GM19467 (cell line): Measurements from ENCODE around the gene PLCL2.
A peak's percentile ranks its signal among the peaks of the same experiment; 100 is the strongest.

ENCODE experiments used
- ATAC-seq: cut with Tn5 transposase; IDR thresholded peaks from one replicate; pipeline ENCODE4 v1.9.1; 2021; ENCODE audit warnings: mild to moderate bottlenecking, moderate library complexity; ENCODE audit not compliant: unreplicated experiment

PLCL2 gene

GRCh38 chr3:16888785-16889607 lies 4.2 kb downstream of the PLCL2 start:
- peak; percentile 34 for ATAC-seq

GRCh38 chr3:16890597-16891333 lies 6.0 kb downstream of the PLCL2 start:
- no peak for ATAC-seq

- no peak for ATAC-seq
Observed at GRCh38 chr3:16893618-16894200, 9.0 kb downstream of the PLCL2 start.

- no peak for ATAC-seq
Observed at GRCh38 chr3:16896094-16896627, 11.4 kb downstream of the PLCL2 start.

GRCh38 chr3:16896820-16897219 lies 12.1 kb downstream of the PLCL2 start:
- no peak for ATAC-seq

- ATAC-seq: peak; percentile 73
Observed at GRCh38 chr3:16897254-16897926, 12.6 kb downstream of the PLCL2 start.

- ATAC-seq: no peak
Observed at GRCh38 chr3:16898595-16899395, 14.0 kb downstream of the PLCL2 start.

GRCh38 chr3:16899919-16900318 lies 15.2 kb downstream of the PLCL2 start:
- no peak for ATAC-seq

GRCh38 chr3:16900779-16901440 lies 16.2 kb downstream of the PLCL2 start:
- no peak for ATAC-seq

- no peak for ATAC-seq
Observed at GRCh38 chr3:16904423-16905417, 20.0 kb downstream of the PLCL2 start.

GRCh38 chr3:16905704-16906103 lies 20.9 kb downstream of the PLCL2 start:
- no peak for ATAC-seq

- ATAC-seq: no peak
Observed at GRCh38 chr3:16906682-16907081, 21.9 kb downstream of the PLCL2 start.

GRCh38 chr3:16907243-16907642 lies 22.5 kb downstream of the PLCL2 start:
- ATAC-seq: peak; percentile 44

- ATAC-seq: no peak
Observed at GRCh38 chr3:16908016-16908807, 23.5 kb downstream of the PLCL2 start.

- ATAC-seq: no peak
Observed at GRCh38 chr3:16908896-16909295, 24.1 kb downstream of the PLCL2 start.

GRCh38 chr3:16909802-16910201 lies 25.0 kb downstream of the PLCL2 start:
- ATAC-seq: no peak

- ATAC-seq: no peak
Observed at GRCh38 chr3:16910207-16910606, 25.5 kb downstream of the PLCL2 start.

- ATAC-seq: no peak
Observed at GRCh38 chr3:16911916-16912315, 27.2 kb downstream of the PLCL2 start.
